Stimulated activated CD8-positive, alpha-beta memory T cell treated with anti-CD3 and anti-CD28 coated beads, Interleukin-7, amount 100 ng/mL, for 4 hours (primary cell): ENCODE data around the gene KLRC4.
"Not testable (repeated sequence)": the region's sequence is repeated elsewhere in the genome, so short reads cannot be mapped to it uniquely, and the experiment has no call there.

Experiments
- DNase-seq, 2 donors: peaks; one replicate each; pipeline ENCODE4 v3.0.0-alpha.2; 2020; ENCODE audit warnings: low read depth in 2 of 2

The KLRC4 gene

GRCh38 chr12:10397296-10397695, 12.3 kb downstream of the KLRC4 start:
- DNase-seq: no peak

GRCh38 chr12:10396176-10396575, 13.4 kb downstream of the KLRC4 start:
- not testable (repeated sequence) for DNase-seq

- no peak for DNase-seq
Measured at GRCh38 chr12:10395390-10395998, 14.1 kb downstream of the KLRC4 start.

GRCh38 chr12:10394531-10395152, 14.9 kb downstream of the KLRC4 start:
- not testable (repeated sequence) for DNase-seq

DNA sequence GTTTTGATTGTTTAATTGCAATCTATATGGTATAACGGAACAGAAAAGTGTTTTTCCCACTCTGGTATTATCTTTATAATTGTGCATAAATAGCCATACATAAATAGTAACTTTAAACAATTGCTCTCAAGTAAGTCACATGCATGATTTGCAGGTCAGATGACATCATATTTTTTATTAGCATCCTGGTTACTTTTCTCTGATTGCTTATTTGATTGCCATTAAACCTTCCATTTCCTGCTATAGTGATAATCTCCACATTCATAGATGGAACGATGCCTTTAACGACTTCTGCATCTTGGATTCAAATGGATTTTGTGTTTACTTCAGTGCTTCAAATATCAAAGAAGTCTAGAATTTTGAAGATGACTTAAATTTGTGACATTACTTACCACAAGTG, 16.3 kb downstream of the KLRC4 start:
- no peak for DNase-seq

DNA sequence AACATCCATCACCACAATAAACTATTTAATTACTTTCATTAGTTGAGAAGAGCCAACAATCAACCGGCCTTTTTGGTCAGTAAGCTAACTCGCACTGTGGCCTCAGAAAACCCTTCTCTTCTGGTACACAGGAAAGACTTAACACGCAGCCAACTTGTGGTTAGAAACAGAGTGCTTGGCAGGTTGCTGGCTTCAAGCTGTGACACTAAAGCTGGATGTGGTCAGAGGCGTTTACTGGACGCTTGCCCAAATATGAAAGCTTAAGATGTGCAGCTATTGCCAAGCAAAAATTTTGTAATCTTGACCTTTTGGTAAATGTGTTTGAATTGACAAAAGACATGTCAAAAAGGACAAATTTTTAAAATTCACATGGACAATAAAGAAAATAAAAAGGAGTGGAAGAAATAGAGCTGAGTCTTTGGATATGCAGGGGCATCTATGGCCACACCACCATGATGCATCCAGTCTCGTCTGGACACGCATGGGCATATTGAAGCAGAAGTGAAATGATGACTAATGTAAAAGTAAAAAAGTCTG, 17.1 kb downstream of the KLRC4 start:
- peak in 1 of 2 donors; percentile 24 for DNase-seq

DNA sequence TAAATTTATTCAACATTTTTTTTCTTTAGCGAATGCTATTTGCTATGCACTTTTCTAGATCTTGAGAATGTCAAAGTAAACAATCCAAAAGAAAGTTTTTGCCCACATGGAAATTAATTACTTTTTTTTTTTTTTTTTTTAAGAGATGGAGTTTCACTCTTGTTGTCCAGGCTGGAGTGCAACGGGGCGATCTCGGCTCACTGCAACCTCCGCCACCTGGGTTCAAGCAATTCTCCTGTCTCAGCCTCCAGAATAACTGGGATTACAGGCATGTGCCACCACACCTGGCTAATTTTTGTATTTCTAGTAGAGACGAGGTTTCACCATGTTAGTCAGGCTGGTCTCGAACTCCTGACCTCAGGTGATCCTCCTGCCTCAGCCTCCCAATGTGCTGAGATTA, 18.6 kb downstream of the KLRC4 start:
- DNase-seq: not testable (repeated sequence)

GRCh38 chr12:10389904-10390303, 19.7 kb downstream of the KLRC4 start, which contains the start of gene KLRK1:
Gene KLRK1 (minus strand): TSS chr12:10390041. CDS start chr12:10388810, 1,231 bp downstream.
- DNase-seq: no peak

GRCh38 chr12:10388624-10389413, 20.7 kb downstream of the KLRC4 start:
- no peak for DNase-seq

- DNase-seq: not testable (repeated sequence)
Measured at GRCh38 chr12:10387498-10387897, 22.1 kb downstream of the KLRC4 start.

- DNase-seq: no peak
Measured at GRCh38 chr12:10386857-10387256, 22.7 kb downstream of the KLRC4 start.

- DNase-seq: no peak
Measured at GRCh38 chr12:10385166-10385613, 24.4 kb downstream of the KLRC4 start.

DNA sequence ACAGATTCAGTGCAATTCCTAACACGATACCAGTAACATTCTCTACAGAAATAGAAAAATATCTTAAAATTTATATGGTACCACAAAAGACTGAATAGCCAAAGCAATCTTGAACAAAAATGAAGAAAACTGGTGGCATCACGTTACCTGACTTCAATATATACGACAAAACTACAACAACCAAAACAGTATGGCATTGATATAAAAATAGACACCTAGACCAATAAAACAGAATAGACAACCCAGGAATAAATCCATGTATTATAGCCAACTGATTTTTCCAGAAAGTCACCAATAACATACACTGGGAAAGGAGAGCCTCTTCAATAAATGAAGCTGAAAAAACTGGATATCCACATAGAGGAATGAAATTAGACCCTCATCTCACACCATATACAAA, 25.4 kb downstream of the KLRC4 start:
- no peak for DNase-seq

GRCh38 chr12:10381928-10382628, 27.5 kb downstream of the KLRC4 start:
- DNase-seq: no peak

DNA sequence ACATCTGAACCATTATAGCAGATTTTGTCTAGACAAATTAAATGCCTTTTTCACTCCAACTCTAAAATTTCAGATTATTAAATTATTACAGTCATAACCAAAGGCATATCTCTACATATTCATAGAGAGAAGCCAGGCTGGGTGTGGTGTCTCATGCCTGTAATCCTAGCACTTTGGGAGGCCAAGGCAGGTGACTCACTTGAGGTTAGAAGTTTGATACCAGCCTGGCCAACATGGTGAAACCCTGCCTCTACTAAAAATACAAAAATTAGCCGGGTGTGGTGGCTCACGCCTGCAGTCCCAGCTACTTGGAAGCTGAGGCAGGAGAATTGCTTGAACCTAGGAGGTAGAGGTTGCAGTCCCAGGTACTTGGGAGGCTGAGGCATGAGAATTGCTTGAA, 30.8 kb downstream of the KLRC4 start:
- DNase-seq: not testable (repeated sequence)

DNA sequence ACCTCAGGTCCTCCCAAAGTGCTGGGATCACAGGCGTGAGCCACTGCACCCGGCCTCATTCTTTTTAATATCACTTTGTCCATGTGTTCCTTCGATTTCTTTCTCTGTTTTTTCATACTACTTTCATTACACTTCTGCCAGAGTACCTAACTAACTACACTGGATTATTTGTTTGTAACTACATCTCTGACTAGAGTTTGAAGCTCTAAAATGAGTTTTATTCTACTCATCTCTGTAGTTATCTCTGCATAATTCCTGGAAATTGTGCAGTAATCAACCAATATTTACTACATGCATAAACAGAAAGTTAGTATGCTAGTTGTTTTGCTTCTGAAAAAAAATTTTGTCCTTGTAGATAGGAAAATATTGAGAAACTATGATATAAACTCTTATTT, 34.9 kb downstream of the KLRC4 start:
- no peak for DNase-seq

DNA sequence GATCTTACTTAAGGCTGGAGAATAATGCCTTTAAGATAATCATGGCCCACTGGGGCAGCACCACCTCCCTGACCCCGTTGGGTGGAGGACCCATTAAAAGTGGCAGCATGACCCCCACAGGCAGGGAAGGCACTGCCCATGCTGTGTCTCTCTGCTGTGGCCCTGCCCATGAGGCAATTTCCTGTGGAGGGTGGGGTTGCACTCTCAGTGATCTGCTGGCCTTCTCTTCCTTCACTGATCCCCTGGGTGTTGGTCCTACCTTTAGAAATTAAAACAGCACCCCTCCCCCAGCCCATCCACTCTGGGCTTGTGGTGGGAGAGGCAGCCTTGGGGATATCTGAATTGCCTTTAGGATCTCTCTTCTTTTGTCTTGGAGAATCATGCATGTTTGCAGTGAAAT, 37.0 kb downstream of the KLRC4 start:
- no peak for DNase-seq

DNA sequence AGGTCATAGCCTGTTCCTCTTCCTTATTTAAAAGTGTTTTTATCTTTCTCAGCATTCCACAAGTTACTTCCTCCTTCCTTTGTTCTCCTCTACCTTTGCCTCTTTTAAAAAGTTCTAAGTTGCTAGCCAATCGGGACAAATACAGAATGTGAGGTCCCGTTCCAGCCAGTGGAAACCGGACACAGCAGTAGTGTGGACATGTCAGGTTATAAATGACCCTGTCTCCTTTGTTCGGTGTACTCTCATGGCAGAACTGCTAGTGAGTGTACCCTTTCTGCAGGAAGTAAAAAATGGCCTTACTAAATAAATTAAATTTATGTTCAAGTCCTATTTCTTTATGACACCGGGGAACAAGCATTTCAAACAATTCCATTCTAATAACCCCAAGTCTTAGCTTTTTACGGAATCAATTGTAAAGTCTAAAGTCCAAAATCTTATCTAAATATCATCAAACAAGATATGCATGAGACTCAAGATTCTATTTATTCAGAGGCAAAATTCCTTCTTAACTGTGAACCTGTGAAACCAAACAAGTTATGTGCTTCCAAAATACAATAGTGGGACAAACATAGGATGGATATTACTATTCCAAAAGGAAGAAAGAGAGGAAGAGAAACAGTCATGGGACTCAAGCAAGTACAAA, 37.5 kb downstream of the KLRC4 start:
- DNase-seq: not testable (repeated sequence)

DNA sequence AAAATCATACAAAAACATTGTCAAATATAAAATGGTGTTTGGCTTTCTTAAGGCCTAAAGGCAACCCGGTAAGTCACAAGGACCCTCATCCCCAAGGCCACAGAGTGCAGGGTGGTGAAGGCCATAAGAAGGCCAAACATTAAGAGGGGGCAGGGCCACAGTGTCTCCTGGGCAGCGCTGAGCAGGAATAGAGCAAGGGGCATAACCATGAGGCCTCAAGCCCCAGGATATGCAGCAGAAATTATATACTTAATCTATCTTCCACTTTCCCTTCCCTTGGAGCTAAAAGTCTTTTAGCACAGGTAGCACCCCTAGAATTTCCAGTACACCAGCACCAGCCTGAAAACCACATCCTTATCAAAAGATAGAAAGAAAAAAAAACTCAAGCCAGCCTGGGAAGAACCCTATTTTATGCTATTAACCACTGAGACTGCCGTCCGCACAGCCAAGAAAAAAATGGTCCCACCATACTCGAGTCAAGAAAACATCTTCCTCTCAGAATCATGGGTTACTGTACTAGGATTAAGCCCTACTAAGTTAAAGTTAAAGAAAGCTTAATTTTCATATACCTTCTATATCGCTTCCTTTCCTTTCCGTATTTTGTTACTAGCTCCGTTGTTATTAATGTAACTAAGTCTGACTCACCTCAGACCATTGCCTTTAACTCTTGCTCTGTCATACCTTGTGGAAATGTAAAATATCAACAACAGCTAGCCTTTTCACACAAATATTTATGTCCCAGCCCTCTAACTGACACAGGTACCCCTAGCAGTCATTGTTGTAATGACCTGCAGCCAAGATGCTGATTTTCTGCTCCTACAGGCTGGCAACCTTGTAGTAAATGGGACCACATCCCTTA, 39.8 kb downstream of the KLRC4 start:
- no peak for DNase-seq
